ENCODE data around the gene SP6. TPM values are rescaled to one million over a fixed set of nuclear protein-coding genes. Genes with fewer than 3 reads are reported as not detected.

SP6 gene
- total RNA-seq, 3 donors from 2014 or later, result 2.0 to 11.6 (median 4.7) TPM

DNA sequence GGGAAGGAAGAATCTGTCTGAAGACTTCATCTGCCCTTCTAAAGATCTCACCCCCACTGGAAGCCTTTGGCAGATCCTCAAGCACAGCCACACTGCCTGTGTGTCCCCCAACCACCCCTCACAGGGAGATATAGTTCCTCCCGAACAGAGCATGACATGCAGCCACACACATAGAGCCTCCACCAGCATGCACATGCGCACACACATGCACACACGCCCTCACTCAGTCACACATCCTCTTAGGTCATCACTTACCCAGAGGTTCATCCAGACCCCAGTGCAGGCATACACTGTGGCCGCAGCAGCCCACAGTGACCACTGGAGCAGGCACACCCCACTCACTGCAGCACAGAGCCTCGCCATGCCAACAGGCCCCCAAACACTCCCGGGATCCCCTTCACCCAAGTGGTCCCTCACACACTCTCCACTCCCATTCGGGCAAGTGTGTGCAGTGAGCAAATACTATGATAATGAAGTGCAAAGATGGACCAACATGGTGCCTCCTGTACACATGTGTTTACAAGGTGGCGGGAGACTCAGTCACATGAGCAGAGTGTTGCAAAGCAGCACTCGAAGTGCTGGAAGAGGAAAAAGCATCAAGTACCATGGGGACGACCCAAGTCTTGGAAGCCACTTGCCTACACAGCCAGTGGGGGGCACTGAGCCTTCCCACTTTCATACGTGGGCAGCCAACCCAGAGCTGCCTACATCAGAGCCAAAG, 17.0 kb upstream of the SP6 start:
- TF ChIP-seq, protein P1, sequence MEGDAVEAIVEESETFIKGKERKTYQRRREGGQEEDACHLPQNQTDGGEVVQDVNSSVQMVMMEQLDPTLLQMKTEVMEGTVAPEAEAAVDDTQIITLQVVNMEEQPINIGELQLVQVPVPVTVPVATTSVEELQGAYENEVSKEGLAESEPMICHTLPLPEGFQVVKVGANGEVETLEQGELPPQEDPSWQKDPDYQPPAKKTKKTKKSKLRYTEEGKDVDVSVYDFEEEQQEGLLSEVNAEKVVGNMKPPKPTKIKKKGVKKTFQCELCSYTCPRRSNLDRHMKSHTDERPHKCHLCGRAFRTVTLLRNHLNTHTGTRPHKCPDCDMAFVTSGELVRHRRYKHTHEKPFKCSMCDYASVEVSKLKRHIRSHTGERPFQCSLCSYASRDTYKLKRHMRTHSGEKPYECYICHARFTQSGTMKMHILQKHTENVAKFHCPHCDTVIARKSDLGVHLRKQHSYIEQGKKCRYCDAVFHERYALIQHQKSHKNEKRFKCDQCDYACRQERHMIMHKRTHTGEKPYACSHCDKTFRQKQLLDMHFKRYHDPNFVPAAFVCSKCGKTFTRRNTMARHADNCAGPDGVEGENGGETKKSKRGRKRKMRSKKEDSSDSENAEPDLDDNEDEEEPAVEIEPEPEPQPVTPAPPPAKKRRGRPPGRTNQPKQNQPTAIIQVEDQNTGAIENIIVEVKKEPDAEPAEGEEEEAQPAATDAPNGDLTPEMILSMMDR (IDR thresholded peaks at IDR 0.05), result no peak
- H3K4me1 ChIP-seq (ENCODE audit: low read depth), result no peaks in the 10 kb centered on the region
- no peak overlapping the region for H3K4me3 ChIP-seq
- H3K36me3 ChIP-seq (ENCODE audit: low read depth), result no peaks in the 10 kb centered on the region
- DNase-seq, result no peak
- intact Hi-C loops (cut with DNase I, micrococcal nuclease), result no loop called here
- no peaks in the 10 kb centered on the region for H3K9me3 ChIP-seq
- no peak for ATAC-seq

DNA sequence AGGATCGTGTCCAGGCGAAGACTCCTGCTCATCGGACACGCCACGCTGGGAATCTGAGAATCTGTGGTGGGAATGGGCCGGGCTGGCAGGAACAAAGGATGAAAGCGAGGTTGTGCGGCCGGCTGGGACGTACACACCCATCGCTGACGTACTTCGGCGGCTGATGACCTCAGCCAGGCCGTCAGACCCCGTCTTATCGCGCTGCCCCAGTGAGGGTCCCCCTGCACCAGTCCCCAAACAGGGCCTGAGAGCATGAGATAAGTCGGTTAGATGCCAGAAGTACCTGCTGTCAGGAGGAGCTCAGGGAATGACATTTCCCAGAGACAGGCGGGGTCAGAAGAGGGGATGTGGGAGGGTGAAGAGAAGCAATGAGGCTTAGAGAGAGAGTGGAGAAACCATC, 16.0 kb upstream of the SP6 start:
- no peak for ATAC-seq
- TF ChIP-seq, protein P1 (IDR thresholded peaks at IDR 0.05), result no peak
- no peak for DNase-seq
- no peaks in the 10 kb centered on the region for H3K36me3 ChIP-seq (ENCODE audit: low read depth)
- intact Hi-C loops (cut with DNase I, micrococcal nuclease), result no loop called here
- H3K4me1 ChIP-seq (ENCODE audit: low read depth), result no peaks in the 10 kb centered on the region
- no peak overlapping the region for H3K4me3 ChIP-seq
- H3K9me3 ChIP-seq, result no peaks in the 10 kb centered on the region

DNA sequence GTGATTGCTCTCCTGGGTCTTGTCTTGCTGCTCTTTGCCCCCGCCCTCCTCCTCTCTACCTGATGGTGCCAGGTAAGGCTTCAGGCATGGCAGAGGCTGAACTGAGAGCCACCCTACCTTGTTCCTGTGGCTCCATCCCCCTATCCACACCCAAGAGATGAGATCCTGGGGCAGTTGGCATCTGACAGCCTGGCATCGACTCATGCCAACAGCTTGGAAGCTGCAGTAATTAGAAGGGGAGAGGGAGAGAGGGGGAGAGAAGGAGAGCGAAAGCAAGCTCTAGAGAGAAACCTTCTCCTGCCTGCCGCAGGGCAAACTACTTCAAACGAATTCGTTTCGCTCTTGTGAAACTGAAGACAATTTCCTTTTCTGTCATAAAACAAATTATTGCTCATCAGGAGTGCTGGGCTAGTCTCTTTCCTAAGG, 13.8 kb upstream of the SP6 start:
- intact Hi-C loops (cut with DNase I, micrococcal nuclease), result no loop called here
- no peaks in the 10 kb centered on the region for H3K36me3 ChIP-seq (ENCODE audit: low read depth)
- H3K4me1 ChIP-seq (ENCODE audit: low read depth), result no peaks in the 10 kb centered on the region
- TF ChIP-seq, protein P1 (IDR thresholded peaks at IDR 0.05), result no peak
- DNase-seq, result no peak
- H3K4me3 ChIP-seq, result no peak overlapping the region
- no peaks in the 10 kb centered on the region for H3K9me3 ChIP-seq
- peak; percentile 54 for ATAC-seq

DNA sequence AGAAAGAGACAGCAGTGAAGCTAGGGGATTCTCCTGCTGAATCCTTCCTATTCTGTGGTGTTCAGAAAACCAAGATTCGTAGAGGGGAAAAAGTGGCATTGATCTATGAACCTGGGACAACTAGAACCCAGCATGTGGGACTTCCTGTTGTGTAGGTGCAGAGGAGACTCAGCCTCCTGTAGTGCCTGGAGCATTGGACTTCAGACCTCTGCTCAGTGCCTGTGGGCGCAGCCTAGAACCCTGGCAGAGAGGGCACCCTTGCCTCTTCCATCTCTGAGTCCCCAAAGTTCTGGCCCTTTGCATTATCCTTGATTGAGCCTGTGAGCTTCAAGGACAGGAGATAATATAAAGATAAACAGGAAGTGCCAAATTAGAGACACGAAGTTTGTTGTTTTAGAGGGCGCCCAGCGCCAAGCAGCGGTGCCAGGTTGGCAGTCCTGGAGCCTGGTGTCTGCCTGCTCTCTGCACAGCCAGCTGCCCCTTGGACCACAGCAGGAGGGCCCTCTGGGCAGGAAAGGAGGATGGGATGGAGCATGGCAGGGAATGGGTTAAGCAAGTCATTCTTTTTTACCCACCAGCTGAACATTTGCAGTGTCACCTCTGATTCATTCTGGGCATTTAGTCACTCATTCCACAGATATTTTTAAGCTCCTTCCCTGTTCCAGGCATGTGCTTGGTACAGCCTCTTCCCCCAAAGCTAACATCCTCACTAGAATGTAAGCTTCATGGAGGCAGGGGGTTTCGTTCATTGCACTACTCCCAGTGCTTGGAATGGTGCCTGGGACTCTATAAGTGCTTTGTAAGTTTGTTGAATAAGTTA, 11.9 kb upstream of the SP6 start:
- H3K9me3 ChIP-seq, result no peaks in the 10 kb centered on the region
- TF ChIP-seq, protein P1 (IDR thresholded peaks at IDR 0.05), result no peak
- intact Hi-C loops (cut with DNase I, micrococcal nuclease), result no loop called here
- H3K4me1 ChIP-seq (ENCODE audit: low read depth), result no peaks in the 10 kb centered on the region
- H3K4me3 ChIP-seq, result no peak overlapping the region
- no peaks in the 10 kb centered on the region for H3K36me3 ChIP-seq (ENCODE audit: low read depth)
- ATAC-seq (peak; percentile 65), DNase-seq (no peak)

DNA sequence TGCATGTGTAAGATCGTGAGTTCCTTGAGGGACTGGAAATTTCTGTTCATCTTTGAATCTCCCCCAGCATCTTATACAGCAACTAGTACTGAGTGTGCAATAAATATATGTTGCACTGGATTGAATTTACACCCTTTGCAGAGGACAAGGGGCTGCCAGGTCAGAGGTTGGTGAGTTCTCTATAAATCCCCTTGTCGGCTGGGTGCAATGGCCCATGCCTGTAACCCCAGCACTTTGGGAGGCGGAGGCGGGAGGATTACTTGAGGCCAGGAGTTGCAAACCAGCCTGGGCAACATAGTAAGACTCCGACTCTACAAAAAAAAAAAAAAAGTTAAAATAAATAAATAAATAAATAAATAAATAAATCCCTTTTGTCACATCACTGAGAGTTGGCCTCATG, 9.4 kb upstream of the SP6 start:
- no peaks in the 10 kb centered on the region for H3K36me3 ChIP-seq (ENCODE audit: low read depth)
- DNase-seq, result no peak
- H3K9me3 ChIP-seq, result no peaks in the 10 kb centered on the region
- TF ChIP-seq, protein P1 (IDR thresholded peaks at IDR 0.05), result no peak
- no peak overlapping the region for H3K4me3 ChIP-seq
- intact Hi-C loops (cut with DNase I, micrococcal nuclease), result no loop called here
- no peak for ATAC-seq
- H3K4me1 ChIP-seq (ENCODE audit: low read depth), result no peaks in the 10 kb centered on the region

All from mucosa of descending colon (tissue), 3 donors.